Activated naive CD8-positive, alpha-beta T cell treated with anti-CD3 and anti-CD28 coated beads for 36 hours (primary cell): ENCODE results near the gene LENG1. TPM values are rescaled to one million over a fixed set of nuclear protein-coding genes. Genes with fewer than 3 reads are reported as not detected.
"Not testable (repeated sequence)": the region's sequence is repeated elsewhere in the genome, so short reads cannot be mapped to it uniquely, and the experiment has no call there.

Experiments
- DNase-seq: peaks from one replicate; pipeline ENCODE4 v3.0.0; 2021
- H3K27ac Mint-ChIP-seq: one replicate; pipeline ENCODE4 v1.8.0; 2022; ENCODE audit warnings: mild to moderate bottlenecking, moderate library complexity, mixed read lengths
- H3K27me3 Mint-ChIP-seq: one replicate; pipeline ENCODE4 v1.8.0; 2022; ENCODE audit warnings: mild to moderate bottlenecking, mixed read lengths
- H3K36me3 Mint-ChIP-seq: one replicate; pipeline ENCODE4 v1.8.0; 2021; ENCODE audit warnings: mild to moderate bottlenecking, mixed read lengths
- H3K4me1 Mint-ChIP-seq: one replicate; pipeline ENCODE4 v1.8.0; 2021; ENCODE audit warnings: mixed read lengths
- H3K4me3 Mint-ChIP-seq: one replicate; pipeline ENCODE4 v1.8.0; 2022; ENCODE audit warnings: mild to moderate bottlenecking, moderate library complexity, mixed read lengths
- H3K9me3 Mint-ChIP-seq: one replicate; pipeline ENCODE4 v1.8.0; 2022; ENCODE audit warnings: mixed read lengths
- total RNA-seq, 2 experiments: library from RNA; stranded (reverse); gene quantifications; one replicate each; pipeline ENCODE4 v1.2.3, GENCODE V29; 2021

The LENG1 gene
- total RNA-seq, 2 experiments from 2014 or later: 3.2 to 4.1 TPM

DNA sequence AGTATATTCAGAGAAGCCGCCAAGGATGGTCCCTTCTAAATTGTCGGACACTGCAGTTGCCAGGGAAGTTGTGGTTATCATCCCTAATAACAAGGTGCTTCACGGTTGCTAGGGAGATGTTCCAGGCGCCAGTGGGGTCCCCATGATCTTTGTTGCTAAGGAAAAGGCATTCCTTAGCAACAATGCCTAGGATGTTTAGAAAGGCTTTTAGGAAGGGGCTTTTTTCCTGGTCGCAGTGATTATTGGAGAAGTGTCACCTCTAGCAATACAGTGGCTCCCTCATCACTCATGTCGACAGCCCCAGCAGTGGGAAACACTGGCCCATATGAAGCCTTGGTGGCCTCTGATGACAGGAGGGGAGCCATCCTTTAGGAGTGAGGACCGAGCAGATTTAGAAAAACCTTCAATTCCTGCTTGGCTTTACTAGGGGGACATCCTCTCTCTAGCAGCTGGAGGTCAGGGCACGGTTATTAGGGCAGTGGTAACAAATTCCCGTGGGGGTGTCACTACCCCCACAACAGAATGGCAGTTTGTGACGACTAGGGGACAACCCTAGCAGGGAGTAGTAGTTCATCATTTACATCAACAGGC, 19.8 kb upstream of the LENG1 start:
- Mint-ChIP-seq H3K4me3 (no peak overlapping the region), H3K9me3 (no peaks in the 10 kb centered on the region), H3K27ac (no peak overlapping the region), H3K4me1 (no peaks in the 10 kb centered on the region), H3K36me3 (peaks cover 24% of the 10 kb centered on the region), H3K27me3 (no peaks in the 10 kb centered on the region)
- no peak for DNase-seq

DNA sequence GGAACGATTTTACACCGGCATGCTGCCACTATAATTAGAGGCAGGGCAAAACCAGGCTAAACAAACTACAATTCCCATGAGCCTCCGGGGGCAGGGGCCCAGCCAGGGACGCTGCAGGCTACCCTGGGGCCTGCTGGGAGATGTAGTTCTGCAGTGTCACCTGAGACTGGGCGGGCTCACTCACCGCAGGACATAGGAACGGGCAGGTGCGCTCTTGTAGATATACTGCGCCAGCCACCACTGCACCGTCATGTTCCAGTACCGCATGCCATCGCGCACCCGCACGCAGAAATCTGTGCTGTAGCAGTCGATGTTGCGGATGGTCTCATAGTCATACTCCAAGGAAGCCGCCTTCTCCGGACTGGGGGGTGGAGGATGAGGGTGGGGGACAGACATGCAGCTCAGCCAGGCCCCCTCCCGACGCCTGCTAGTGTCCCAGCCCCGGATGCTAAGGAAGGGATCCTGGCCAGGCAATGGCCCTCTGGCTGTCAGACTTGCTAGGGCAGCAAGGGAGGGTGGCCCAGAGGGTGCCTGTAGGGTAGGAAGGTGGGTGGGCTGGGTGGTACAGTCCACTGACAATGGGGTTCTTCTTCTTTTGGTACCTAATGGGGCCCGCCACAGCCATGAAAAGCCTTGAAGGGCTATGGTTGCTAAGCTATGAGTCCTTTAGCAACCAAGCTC, 19.2 kb upstream of the LENG1 start:
- DNase-seq: peak; percentile 38
- Mint-ChIP-seq H3K36me3 (peaks cover 19% of the 10 kb centered on the region), H3K9me3 (no peaks in the 10 kb centered on the region), H3K27me3 (no peaks in the 10 kb centered on the region), H3K27ac (no peak overlapping the region), H3K4me1 (no peaks in the 10 kb centered on the region), H3K4me3 (no peak overlapping the region)

DNA sequence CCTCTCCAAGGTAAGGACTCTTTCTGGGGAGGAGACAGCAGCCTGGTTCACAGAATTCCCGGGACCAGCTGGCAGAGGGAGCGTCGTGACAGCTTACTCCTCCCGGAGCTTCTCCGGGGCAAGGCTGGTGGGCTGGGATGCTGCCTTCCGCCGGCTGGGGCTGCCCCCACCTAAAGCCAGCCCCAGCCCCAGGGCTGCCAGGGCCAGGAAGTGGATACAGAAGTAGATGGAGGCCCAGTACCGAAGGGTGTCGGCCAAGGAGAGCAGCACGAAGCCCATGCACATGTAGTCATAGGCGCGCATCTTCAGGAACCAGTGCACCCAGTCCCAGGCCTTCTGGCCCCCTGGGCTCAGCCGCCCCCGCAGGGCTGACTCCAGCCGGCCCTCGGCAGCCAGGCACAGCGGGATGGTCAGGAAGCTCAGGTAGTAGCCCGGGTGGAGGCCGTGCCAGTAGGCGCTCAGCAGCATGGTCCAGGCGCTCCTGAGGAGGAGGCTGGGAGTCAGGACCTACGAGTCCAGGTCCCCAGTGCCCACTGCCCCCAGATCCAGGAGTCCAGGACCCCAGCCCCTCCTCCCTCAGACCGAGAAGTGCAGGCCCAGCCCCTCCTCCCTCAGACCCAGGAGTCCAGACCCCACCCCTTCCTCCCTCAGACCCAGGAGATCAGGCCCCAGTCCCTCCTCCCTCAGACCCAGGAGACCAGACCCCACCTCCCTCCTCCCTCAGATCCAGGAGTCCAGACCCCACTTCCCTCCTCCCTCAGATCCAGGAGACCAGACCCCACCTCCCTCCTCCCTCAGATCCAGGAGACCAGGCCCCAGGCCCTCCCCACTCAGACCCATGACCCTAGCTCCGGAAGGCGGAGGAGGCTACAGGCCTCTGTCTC, 14.7 kb upstream of the LENG1 start:
- Mint-ChIP-seq H3K4me3 (no peak overlapping the region), H3K27me3 (no peaks in the 10 kb centered on the region), H3K36me3 (peaks cover 18% of the 10 kb centered on the region), H3K4me1 (peaks cover 2% of the 10 kb centered on the region), H3K9me3 (no peaks in the 10 kb centered on the region), H3K27ac (no peak overlapping the region)
- no peak for DNase-seq

DNA sequence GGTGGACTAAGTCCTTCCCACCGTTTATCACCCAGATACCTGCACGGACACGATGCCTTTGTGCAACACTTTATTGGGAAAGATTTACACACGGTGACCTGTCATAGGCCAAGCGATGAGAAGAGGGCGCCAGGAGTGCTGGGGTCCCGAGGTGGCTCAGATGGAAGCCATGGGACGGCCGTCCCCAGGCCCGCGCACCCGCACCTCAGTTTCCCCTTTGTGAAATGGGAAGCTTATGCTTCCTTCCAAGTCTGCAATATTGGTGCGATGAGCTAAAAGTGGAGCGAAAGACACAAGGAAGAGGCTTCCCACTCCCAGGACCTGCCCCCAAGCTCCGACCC, 13.8 kb upstream of the LENG1 start:
- Mint-ChIP-seq H3K4me3 (no peak overlapping the region), H3K4me1 (peaks cover 2% of the 10 kb centered on the region), H3K36me3 (peaks cover 13% of the 10 kb centered on the region), H3K27me3 (no peaks in the 10 kb centered on the region), H3K27ac (no peak overlapping the region), H3K9me3 (no peaks in the 10 kb centered on the region)
- no peak for DNase-seq

GRCh38 chr19:54172471-54173358, 13.2 kb upstream of the LENG1 start, which contains the start of gene TMC4:
Gene TMC4 (minus strand): TSS chr19:54173160. CDS start chr19:54173117, 43 bp downstream.
- Mint-ChIP-seq H3K9me3 (no peaks in the 10 kb centered on the region), H3K27ac (no peak within 1 kb of the TSS), H3K27me3 (no peaks in the 10 kb centered on the region), H3K4me1 (peaks cover 6% of the 10 kb centered on the region), H3K36me3 (peaks cover 8% of the 10 kb centered on the region), H3K4me3 (no peak within 1 kb of the TSS)
- no peak for DNase-seq

DNA sequence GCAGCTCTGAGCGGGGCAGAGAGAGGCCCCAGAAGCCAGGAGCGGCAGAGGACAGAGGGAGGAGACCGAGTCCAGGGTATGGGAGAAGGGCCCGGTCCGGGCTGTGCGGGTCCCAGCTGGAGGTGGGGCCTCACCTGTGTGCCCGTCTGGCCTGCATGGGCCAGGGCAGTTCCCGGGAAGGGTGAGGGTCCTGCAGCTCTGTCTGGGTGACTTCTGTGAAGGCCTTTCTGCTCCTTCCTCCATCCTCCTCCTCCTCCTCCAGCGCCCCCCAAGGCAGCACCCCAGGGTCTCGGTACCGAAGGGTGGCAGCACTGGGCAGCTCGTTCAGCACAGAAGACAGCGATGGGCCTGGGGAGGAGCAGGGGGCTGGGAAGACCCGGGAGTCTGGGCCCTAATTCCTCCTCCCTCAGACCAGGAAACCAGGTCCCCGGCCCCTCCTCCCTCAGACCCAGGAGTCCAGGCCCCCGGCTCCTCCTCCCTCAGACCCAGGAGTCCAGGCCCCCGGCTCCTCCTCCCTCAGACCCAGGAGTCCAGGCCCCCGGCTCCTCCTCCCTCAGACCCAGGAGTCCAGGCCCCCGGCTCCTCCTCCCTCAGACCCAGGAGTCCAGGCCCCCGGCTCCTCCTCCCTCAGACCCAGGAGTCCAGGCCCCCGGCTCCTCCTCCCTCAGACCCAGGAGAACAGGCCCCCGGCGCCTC, 12.4 kb upstream of the LENG1 start:
- H3K4me1 Mint-ChIP-seq, DNase-seq, H3K27me3 Mint-ChIP-seq, H3K27ac Mint-ChIP-seq, H3K4me3 Mint-ChIP-seq, H3K36me3 Mint-ChIP-seq, H3K9me3 Mint-ChIP-seq: not testable (repeated sequence)

DNA sequence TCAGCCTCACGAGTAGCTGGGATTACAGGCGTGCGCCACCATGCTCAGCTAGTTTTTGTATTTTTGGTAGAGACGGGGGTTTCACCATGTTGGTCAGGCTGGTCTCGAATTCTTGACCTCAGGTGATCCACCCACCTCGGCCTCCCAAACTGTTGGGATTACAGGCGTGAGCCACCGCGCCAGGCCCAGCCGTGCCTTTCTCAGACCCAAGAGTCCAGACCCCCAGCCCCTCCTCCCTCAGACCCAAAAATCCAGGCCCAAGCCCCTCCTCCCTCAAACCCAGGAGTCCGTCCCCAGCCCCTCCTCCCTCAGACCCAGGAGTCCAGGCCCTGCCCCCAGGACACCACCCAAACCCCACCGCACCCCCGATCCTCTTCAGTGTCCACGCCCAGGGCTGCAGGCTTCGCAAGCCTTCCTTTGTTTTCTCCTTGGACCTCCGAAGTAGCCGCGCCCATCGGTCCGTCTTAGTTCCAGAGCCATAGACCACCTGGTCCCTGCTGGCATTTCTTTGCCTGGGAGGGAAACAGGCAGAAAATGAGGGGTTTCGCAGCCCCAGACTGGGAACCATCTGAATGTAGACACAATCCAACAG, 9.7 kb upstream of the LENG1 start:
- no peaks in the 10 kb centered on the region for H3K36me3 Mint-ChIP-seq
- no peak overlapping the region for H3K27ac Mint-ChIP-seq
- DNase-seq: no peak
- no peaks in the 10 kb centered on the region for H3K9me3 Mint-ChIP-seq
- peaks cover 11% of the 10 kb centered on the region for H3K4me1 Mint-ChIP-seq
- peaks cover 24% of the 10 kb centered on the region for H3K27me3 Mint-ChIP-seq
- H3K4me3 Mint-ChIP-seq: no peak overlapping the region

DNA sequence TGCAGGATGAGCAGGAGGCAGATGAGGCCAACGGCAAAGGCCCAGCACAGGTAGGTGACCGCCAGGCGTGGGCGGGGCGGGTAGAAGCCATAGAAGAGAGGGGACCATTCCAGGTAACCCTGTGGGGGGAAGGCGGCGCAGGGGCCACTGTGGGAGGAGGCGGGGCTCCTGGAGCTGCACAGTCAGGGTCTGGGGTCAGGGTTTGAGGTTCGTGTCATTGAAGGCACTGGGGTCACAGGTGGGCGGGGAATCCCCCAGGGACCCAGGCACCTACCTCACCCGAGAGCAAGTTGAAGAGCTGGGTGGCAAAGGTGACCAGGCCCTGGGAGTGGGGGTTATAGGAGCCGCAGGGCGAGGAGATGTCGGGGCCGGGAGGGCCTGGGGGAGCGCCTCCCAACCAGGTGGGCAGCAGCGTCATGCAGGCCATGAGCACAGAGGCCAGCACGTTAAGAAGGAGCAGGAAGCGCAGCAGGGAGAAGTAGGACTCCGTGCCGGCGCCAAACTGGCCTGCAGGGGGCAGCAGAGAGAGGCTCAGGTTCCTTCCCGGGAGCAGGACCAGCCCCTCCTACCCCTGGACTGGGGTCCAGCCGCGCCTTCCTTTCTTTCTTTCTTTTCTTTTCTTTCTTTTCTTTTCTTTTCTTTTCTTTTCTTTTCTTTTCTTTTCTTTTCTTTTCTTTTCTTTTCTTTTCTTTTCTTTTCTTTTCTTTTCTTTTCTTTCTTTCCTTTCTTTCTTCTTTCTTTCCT, 8.8 kb upstream of the LENG1 start:
- Mint-ChIP-seq H3K4me3 (no peak overlapping the region), H3K9me3 (no peaks in the 10 kb centered on the region), H3K36me3 (no peaks in the 10 kb centered on the region), H3K4me1 (peaks cover 13% of the 10 kb centered on the region), H3K27ac (no peak overlapping the region), H3K27me3 (peaks cover 33% of the 10 kb centered on the region)
- DNase-seq: peak; percentile 88

- Mint-ChIP-seq H3K36me3 (no peaks in the 10 kb centered on the region), H3K4me1 (peaks cover 28% of the 10 kb centered on the region), H3K27me3 (peaks cover 38% of the 10 kb centered on the region), H3K9me3 (no peaks in the 10 kb centered on the region), H3K27ac (no peak overlapping the region), H3K4me3 (no peak overlapping the region)
- DNase-seq: no peak
Measured at GRCh38 chr19:54165222-54165621, 5.7 kb upstream of the LENG1 start.

- peaks cover 28% of the 10 kb centered on the region for H3K4me1 Mint-ChIP-seq
- peaks cover 38% of the 10 kb centered on the region for H3K27me3 Mint-ChIP-seq
- peak; percentile 54 for DNase-seq
- no peaks in the 10 kb centered on the region for H3K9me3 Mint-ChIP-seq
- peak overlapping the region; percentile 18 for H3K4me3 Mint-ChIP-seq
- no peaks in the 10 kb centered on the region for H3K36me3 Mint-ChIP-seq
- H3K27ac Mint-ChIP-seq: no peak overlapping the region
Measured at GRCh38 chr19:54164369-54165068, 5.0 kb upstream of the LENG1 start.

GRCh38 chr19:54162884-54163283, 3.4 kb upstream of the LENG1 start:
- peaks cover 32% of the 10 kb centered on the region for H3K4me1 Mint-ChIP-seq
- no peak overlapping the region for H3K27ac Mint-ChIP-seq

DNA sequence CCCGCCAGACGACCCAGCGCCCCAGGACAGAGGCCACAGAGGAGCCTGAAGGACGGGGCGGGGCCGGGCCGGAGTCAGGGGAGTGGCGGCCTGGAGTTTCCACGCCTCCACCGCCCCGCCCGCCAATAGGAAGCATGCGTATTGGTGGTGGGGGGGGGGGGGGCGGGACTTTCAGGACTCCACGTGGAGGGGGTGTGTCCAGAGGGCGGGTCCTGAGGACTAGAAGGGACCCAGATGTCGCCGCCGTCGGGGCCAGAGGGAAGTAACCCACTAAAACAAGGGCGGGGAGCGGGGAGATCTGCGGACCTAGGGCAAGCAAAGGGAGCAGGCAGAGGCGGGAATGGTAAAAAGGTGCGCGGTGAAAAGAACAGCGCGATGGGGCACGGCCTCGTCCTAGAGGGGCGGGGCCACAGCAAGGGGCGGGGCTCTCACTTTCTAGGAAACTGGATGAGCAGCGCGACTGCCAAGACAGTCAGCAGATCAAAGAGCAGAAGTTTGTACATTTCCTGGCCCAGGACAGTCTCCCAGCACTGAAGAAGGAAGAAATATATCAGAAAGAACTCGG, 2.8 kb upstream of the LENG1 start:
- Mint-ChIP-seq H3K9me3 (no peaks in the 10 kb centered on the region), H3K27me3 (peaks cover 38% of the 10 kb centered on the region), H3K4me3 (peak overlapping the region; percentile 77), H3K36me3 (no peaks in the 10 kb centered on the region), H3K27ac (no peak overlapping the region), H3K4me1 (peaks cover 32% of the 10 kb centered on the region)
- peak; percentile 76 for DNase-seq

More at GRCh38 chr19:54162884-54163283, 3.4 kb upstream of the LENG1 start:
- DNase-seq: no peak
- H3K36me3 Mint-ChIP-seq: no peaks in the 10 kb centered on the region
- peak overlapping the region; percentile 33 for H3K4me3 Mint-ChIP-seq
- peaks cover 38% of the 10 kb centered on the region for H3K27me3 Mint-ChIP-seq
- no peaks in the 10 kb centered on the region for H3K9me3 Mint-ChIP-seq

DNA sequence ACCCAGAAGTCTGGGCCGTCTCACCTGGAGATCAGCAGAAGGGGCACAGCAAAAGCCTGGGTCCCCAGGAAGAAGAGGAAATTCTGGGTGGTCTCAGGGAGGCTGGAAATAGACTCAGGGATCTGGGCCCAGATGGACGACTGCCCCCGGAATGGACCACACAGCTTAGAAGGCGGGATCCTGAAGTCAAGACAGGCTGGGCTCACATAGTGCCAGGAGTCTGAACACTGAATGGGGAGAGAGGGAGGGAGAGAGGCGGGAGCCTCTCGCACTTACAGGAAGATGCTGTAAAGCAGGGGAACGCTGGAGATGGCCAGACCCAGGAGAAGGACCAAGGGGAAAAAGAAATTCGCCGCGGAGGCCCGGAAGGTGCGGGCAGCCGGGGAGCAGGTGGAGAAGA, 1.3 kb upstream of the LENG1 start:
- Mint-ChIP-seq H3K27me3 (peaks cover 30% of the 10 kb centered on the region), H3K4me1 (peaks cover 35% of the 10 kb centered on the region), H3K36me3 (peaks cover 6% of the 10 kb centered on the region), H3K27ac (peak overlapping the region; percentile 98), H3K9me3 (no peaks in the 10 kb centered on the region), H3K4me3 (peak overlapping the region; percentile 98)
- no peak for DNase-seq
